HL-60/S4 treated with retinoic acid at 250 ng/mL for 4 days and 3 days (cell line): ENCODE data around the gene ANO4.
"Not testable (repeated sequence)": the region's sequence is repeated elsewhere in the genome, so short reads cannot be mapped to it uniquely, and the experiment has no call there.

Experiments
- in situ Hi-C: fragments of 300-500 bp; cut with MboI; formaldehyde crosslinking; loops from 2 replicates; pipeline ENCODE4 v1.7.0; 2022; ENCODE audit warnings: low sequenced_read_pairs

Gene ANO4

GRCh38 chr12:100986595-100987547, 192.3 kb downstream of the ANO4 start:
- in situ Hi-C loops: no loop called here

GRCh38 chr12:100987552-100988521, 193.3 kb downstream of the ANO4 start:
- in situ Hi-C loops: no loop called here

- in situ Hi-C loops: not testable (repeated sequence)
Observed at GRCh38 chr12:100989509-100989908, 194.9 kb downstream of the ANO4 start.

- in situ Hi-C loops: no loop called here
Observed at GRCh38 chr12:100991102-100991501, 196.5 kb downstream of the ANO4 start.

GRCh38 chr12:100992194-100992593, 197.6 kb downstream of the ANO4 start:
- in situ Hi-C loops: no loop called here

- in situ Hi-C loops: no loop called here
Observed at GRCh38 chr12:100993916-100994450, 199.4 kb downstream of the ANO4 start.

GRCh38 chr12:100995201-100995600, 200.6 kb downstream of the ANO4 start:
- in situ Hi-C loops: no loop called here

- in situ Hi-C loops: no loop called here
Observed at GRCh38 chr12:100995771-100996170, 201.2 kb downstream of the ANO4 start.

- in situ Hi-C loops: no loop called here
Observed at GRCh38 chr12:101001669-101002068, 207.1 kb downstream of the ANO4 start.

- in situ Hi-C loops: no loop called here
Observed at GRCh38 chr12:101002696-101003419, 208.3 kb downstream of the ANO4 start.

- in situ Hi-C loops: no loop called here
Observed at GRCh38 chr12:101004898-101005297, 210.3 kb downstream of the ANO4 start.

- in situ Hi-C loops: no loop called here
Observed at GRCh38 chr12:101009274-101009673, 214.7 kb downstream of the ANO4 start.

- in situ Hi-C loops: no loop called here
Observed at GRCh38 chr12:101010896-101011295, 216.3 kb downstream of the ANO4 start.

GRCh38 chr12:101013993-101014392, 219.4 kb downstream of the ANO4 start:
- in situ Hi-C loops: no loop called here

GRCh38 chr12:101015044-101015443, 220.5 kb downstream of the ANO4 start:
- in situ Hi-C loops: no loop called here

GRCh38 chr12:101018540-101018939, 224.0 kb downstream of the ANO4 start:
- in situ Hi-C loops: no loop called here

GRCh38 chr12:101019201-101019600, 224.6 kb downstream of the ANO4 start:
- in situ Hi-C loops: no loop called here

GRCh38 chr12:101019667-101020066, 225.1 kb downstream of the ANO4 start:
- in situ Hi-C loops: no loop called here

- in situ Hi-C loops: no loop called here
Observed at GRCh38 chr12:101021442-101021841, 226.9 kb downstream of the ANO4 start.

- in situ Hi-C loops: no loop called here
Observed at GRCh38 chr12:101021911-101022388, 227.4 kb downstream of the ANO4 start.
